K562 (cell line): Measurements from ENCODE around the gene BCL10. TPM values are rescaled to one million over a fixed set of nuclear protein-coding genes. Genes with fewer than 3 reads are reported as not detected.

ENCODE experiments used
- ATF6 ChIP-seq: sonication (generic); formaldehyde crosslinking; IDR thresholded peaks from 2 replicates; pipeline ENCODE4 v1.4.0; 2020; ENCODE audit warnings: mild to moderate bottlenecking, missing genetic modification reagents
- CHD2 ChIP-seq: IDR thresholded peaks from 2 replicates; pipeline ENCODE4 v1.6.1; 2011; ENCODE audit warnings: low read depth, low read length
- DACH1 ChIP-seq: fragments of 450-650 bp; IDR thresholded peaks from 2 replicates; pipeline ENCODE4 v1.6.1; 2018; ENCODE audit not compliant: partially characterized antibody
- ELK3 ChIP-seq: fragments of 450-650 bp; formaldehyde crosslinking; IDR thresholded peaks from 2 replicates; pipeline ENCODE4 v1.4.0; 2020; ENCODE audit warnings: mild to moderate bottlenecking
- FOXA3 ChIP-seq, 2 experiments: fragments of 450-650 bp in 1 of 2; sonication (generic) in 1 of 2; formaldehyde crosslinking; IDR thresholded peaks in 1 of 2; conservative IDR thresholded peaks in 1 of 2; 2 replicates each; pipeline versions ENCODE4 v1.4.0 to v1.8.0; 2020 to 2022; ENCODE audit warnings: mild to moderate bottlenecking in 2 of 2, missing genetic modification reagents in 1 of 2
- HNRNPL ChIP-seq: fragments of 200-400 bp; formaldehyde crosslinking; IDR thresholded peaks from 2 replicates; pipeline ENCODE4 v1.6.1; 2017; ENCODE audit warnings: low read depth, mild to moderate bottlenecking, low read length
- KLF16 ChIP-seq: IDR thresholded peaks from 2 replicates; pipeline ENCODE4 v1.6.1; 2016; ENCODE audit warnings: antibody characterized with exemption
- MAZ ChIP-seq, 2 experiments: fragments of 450-650 bp in 1 of 2; sonication (generic) in 1 of 2; formaldehyde crosslinking; IDR thresholded peaks in 1 of 2; conservative IDR thresholded peaks in 1 of 2; 2 replicates each; pipeline versions ENCODE4 v1.4.0 to v1.5.0; 2020; ENCODE audit warnings: mild to moderate bottlenecking in 1 of 2, missing genetic modification reagents in 1 of 2
- MEIS2 ChIP-seq: fragments of 450-650 bp; IDR thresholded peaks from 2 replicates; pipeline ENCODE4 v1.6.1; 2014; ENCODE audit warnings: mild to moderate bottlenecking; ENCODE audit not compliant: partially characterized antibody
- MIER1 ChIP-seq: fragments of 450-650 bp; IDR thresholded peaks from 2 replicates; pipeline ENCODE4 v1.6.1; 2016; ENCODE audit warnings: antibody characterized with exemption, mild to moderate bottlenecking, low read depth
- MTA1 ChIP-seq: fragments of 450-650 bp; IDR thresholded peaks from 2 replicates; pipeline ENCODE4 v1.6.1; 2017; ENCODE audit warnings: borderline replicate concordance
- NCOA1 ChIP-seq: fragments of 450-650 bp; IDR thresholded peaks from 2 replicates; pipeline ENCODE4 v1.6.1; 2016; ENCODE audit warnings: low read depth
- NONO ChIP-seq, 2 experiments: fragments of 200-400 bp in 1 of 2; fragments of 450-650 bp in 1 of 2; formaldehyde crosslinking in 1 of 2; IDR thresholded peaks; 2 replicates each; pipeline ENCODE4 v1.6.1; 2017; ENCODE audit warnings: low read depth in 2 of 2, mild to moderate bottlenecking in 2 of 2, moderate library complexity in 2 of 2, low read length in 1 of 2
- SLC30A9 ChIP-seq: fragments of 250-450 bp; sonication (Bioruptor Pico); IDR thresholded peaks from 2 replicates; pipeline ENCODE4 v1.8.0; 2022; ENCODE audit warnings: mild to moderate bottlenecking, moderate library complexity
- SMAD3 ChIP-seq: fragments of 450-650 bp; formaldehyde crosslinking; conservative IDR thresholded peaks from 2 replicates; pipeline ENCODE4 v1.4.0; 2020; ENCODE audit warnings: mild to moderate bottlenecking
- SREBF1 ChIP-seq: fragments of 150-350 bp; IDR thresholded peaks from 2 replicates; pipeline ENCODE4 v1.6.1; 2014; ENCODE audit warnings: antibody characterized with exemption, low read depth, low read length, borderline replicate concordance
- SRSF9 ChIP-seq: fragments of 200-400 bp; formaldehyde crosslinking; IDR thresholded peaks from 2 replicates; pipeline ENCODE4 v1.6.1; 2017; ENCODE audit warnings: low read depth, low read length, borderline replicate concordance
- TOE1 ChIP-seq, 2 experiments: fragments of 450-650 bp in 1 of 2; sonication (generic) in 1 of 2; formaldehyde crosslinking in 1 of 2; IDR thresholded peaks; 2 replicates each; pipeline versions ENCODE4 v1.7.1 to v1.8.0; 2016 to 2022; ENCODE audit warnings: borderline replicate concordance in 2 of 2, mild to moderate bottlenecking in 2 of 2, antibody characterized with exemption in 1 of 2, inconsistent platforms in 1 of 2, low read depth in 1 of 2, missing genetic modification reagents in 1 of 2, moderate library complexity in 1 of 2
- ZBTB1 ChIP-seq: sonication (generic); formaldehyde crosslinking; IDR thresholded peaks from 2 replicates; pipeline ENCODE4 v1.8.1; 2023; ENCODE audit warnings: missing genetic modification reagents, low read depth, mild to moderate bottlenecking, borderline replicate concordance
- ZNF280B ChIP-seq: fragments of 250-450 bp; sonication (Bioruptor Pico); IDR thresholded peaks from 2 replicates; pipeline ENCODE4 v1.5.1; 2021; ENCODE audit warnings: mild to moderate bottlenecking
- ZNF395 ChIP-seq: fragments of 200-800 bp; sonication (Bioruptor generic); IDR thresholded peaks from 2 replicates; pipeline ENCODE4 v1.6.1; 2017; ENCODE audit warnings: missing genetic modification characterization, missing compliant biosample characterization
- polyA plus RNA-seq, 8 experiments: library from polyadenylated mRNA; depleted of rRNA in 4 of 8; stranded (reverse) in 5 of 8; unstranded in 3 of 8; fragments of >200 nt; fragmentation: Nextera tagmentation in 2 of 8; fragmentation: Illumina TruSeq in 1 of 8; extraction: Ambion mirVana in 2 of 8; extraction: Trizol in 1 of 8; gene quantifications; 2 replicates each; pipeline versions ENCODE4 v1.2.1 to v1.2.3, GENCODE V29; 2011 to 2014; ENCODE audit warnings: inconsistent platforms in 1 of 8, missing spikeins in 1 of 8
- total RNA-seq, 7 experiments: library from RNA; depleted of rRNA in 6 of 7; stranded (reverse); fragments of >200 nt in 6 of 7; fragmentation: Illumina TruSeq in 2 of 7; extraction: Trizol in 2 of 7; gene quantifications; 2 replicates each; pipeline versions ENCODE4 v1.2.1 to v1.2.3, GENCODE V29; 2011 to 2021; ENCODE audit warnings: low replicate concordance in 1 of 7

Gene BCL10
- total and polyA plus RNA-seq, 9 of the 15 experiments (the other 6 are each of a cell fraction or from before 2014, with no cell fraction given): 8.0 to 19.4 (median 12.3) TPM

GRCh38 chr1:85219853-85220610 lies 56.4 kb downstream of the BCL10 start (continued):
- TF ChIP-seq ZNF280B (no peak), DACH1 (no peak), MEIS2 (peak; percentile 97), MAZ (CRISPR knock-in tag; conservative IDR thresholded peaks at IDR 0.05 in 1 of 2, IDR thresholded peaks at IDR 0.05 in 1 of 2) (0 out of 4 replicates have a peak, but pooled peaks of 1 of the 2 experiments have one; percentile 21), CHD2 (no peak), NCOA1 (peak; percentile 47; the same call in 1 of the 2 replicates), ELK3 (CRISPR knock-in tag) (no peak), TOE1 (IDR thresholded peaks at IDR 0.05; ENCODE audit: borderline replicate concordance) (0 out of 2 replicates have a peak, but pooled peaks have one; percentile 32), TOE1 (CRISPR knock-in tag; IDR thresholded peaks at IDR 0.05; ENCODE audit: borderline replicate concordance, low read depth) (no peak), SMAD3 (CRISPR knock-in tag) (no peak), ZBTB1 (no peak), SRSF9 (no peak), FOXA3 (CRISPR knock-in tag; conservative IDR thresholded peaks at IDR 0.05 in 1 of 2, IDR thresholded peaks at IDR 0.05 in 1 of 2) (no peak), SREBF1 (no peak), HNRNPL (no peak), KLF16 (peak; percentile 52; the same call in 1 of the 2 replicates), ZNF395 (no peak), NONO (IDR thresholded peaks at IDR 0.05; ENCODE audit: low read depth in 2 of 2, low read length in 1 of 2) (no peak), SLC30A9 (CRISPR knock-in tag) (no peak), ATF6 (CRISPR knock-in tag) (no peak), MIER1 (no peak), MTA1 (no peak)
